ENCODE data around the gene DCLK1. TPM values are rescaled to one million over a fixed set of nuclear protein-coding genes. Genes with fewer than 3 reads are reported as not detected.
A peak's percentile ranks its signal among the peaks of the same experiment; 100 is the strongest.

The DCLK1 gene
- total RNA-seq, 1 experiment from 2014 or later, result not detected

DNA sequence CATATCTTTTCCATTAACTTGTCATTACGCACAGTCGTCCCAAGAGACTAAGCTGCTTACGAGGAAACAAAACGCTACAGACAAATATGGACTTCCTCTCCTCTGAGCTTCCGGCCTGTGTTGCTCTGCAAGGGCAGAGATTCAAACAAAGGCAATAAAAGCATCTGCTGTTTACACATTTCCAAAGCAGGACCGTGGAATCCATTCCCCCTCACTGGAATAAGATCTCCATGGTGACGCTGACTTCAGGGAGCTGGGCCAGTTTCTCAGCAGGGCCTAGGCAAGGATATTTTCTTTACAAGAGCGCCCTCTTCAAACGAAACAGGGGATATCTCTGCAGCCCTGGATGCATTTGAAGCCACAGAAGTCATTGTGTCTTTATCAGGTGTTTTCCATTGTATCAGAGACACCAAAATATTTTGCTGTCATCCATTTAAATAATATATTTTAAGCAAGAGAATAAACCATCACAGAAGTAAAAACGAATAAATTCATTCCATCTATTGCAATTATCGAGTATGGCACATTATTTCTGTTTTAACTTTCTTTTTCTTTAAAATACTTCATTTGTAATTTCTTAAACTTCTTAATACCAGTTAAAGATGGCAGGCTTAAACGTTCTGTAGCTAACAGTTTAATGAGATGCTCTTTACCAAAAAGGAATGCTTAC, 177.5 kb downstream of the DCLK1 start:
- Mint-ChIP-seq H3K27me3 (ENCODE audit: insufficient read depth, unreplicated experiment) (peaks cover 3% of the 10 kb centered on the region), H3K36me3 (ENCODE audit: insufficient read depth, unreplicated experiment) (no peaks in the 10 kb centered on the region), H3K4me3 (ENCODE audit: unreplicated experiment) (no peak overlapping the region), H3K4me1 (ENCODE audit: low read depth, unreplicated experiment) (no peaks in the 10 kb centered on the region), H3K9me3 (ENCODE audit: unreplicated experiment) (no peaks in the 10 kb centered on the region), H3K27ac (ENCODE audit: unreplicated experiment) (no peak overlapping the region)
- BruUV-seq (replicated peaks), result no TSS peak
- ChIA-PET CTCF (no interaction called here), POLR2A (no interaction called here)
- intact Hi-C loops (cut with micrococcal nuclease; ENCODE audit: unreplicated experiment), result no loop called here
- Histone ChIP-seq H3K27me3 (replicated peaks; ENCODE audit: control insufficient read depth, insufficient read depth, low read length) (no peaks in the 10 kb centered on the region), H3K36me3 (ENCODE audit: control insufficient read depth, insufficient read depth, low read length) (no peaks in the 10 kb centered on the region), H3K4me3 (ENCODE audit: low read depth, low read length) (no peak overlapping the region), H3K9me3 (no peaks in the 10 kb centered on the region), H3K4me1 (no peaks in the 10 kb centered on the region)
- peak; percentile 20 to 42 for DNase-seq
- TF ChIP-seq, protein P1, sequence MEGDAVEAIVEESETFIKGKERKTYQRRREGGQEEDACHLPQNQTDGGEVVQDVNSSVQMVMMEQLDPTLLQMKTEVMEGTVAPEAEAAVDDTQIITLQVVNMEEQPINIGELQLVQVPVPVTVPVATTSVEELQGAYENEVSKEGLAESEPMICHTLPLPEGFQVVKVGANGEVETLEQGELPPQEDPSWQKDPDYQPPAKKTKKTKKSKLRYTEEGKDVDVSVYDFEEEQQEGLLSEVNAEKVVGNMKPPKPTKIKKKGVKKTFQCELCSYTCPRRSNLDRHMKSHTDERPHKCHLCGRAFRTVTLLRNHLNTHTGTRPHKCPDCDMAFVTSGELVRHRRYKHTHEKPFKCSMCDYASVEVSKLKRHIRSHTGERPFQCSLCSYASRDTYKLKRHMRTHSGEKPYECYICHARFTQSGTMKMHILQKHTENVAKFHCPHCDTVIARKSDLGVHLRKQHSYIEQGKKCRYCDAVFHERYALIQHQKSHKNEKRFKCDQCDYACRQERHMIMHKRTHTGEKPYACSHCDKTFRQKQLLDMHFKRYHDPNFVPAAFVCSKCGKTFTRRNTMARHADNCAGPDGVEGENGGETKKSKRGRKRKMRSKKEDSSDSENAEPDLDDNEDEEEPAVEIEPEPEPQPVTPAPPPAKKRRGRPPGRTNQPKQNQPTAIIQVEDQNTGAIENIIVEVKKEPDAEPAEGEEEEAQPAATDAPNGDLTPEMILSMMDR (IDR thresholded peaks at IDR 0.05; ENCODE audit: insufficient read depth in 1 of 2, low read depth in 1 of 2, low read length in 1 of 2, severe bottlenecking in 1 of 2, unreplicated experiment in 1 of 2), result peak in 1 of 2 experiments; percentile 21

GRCh38 chr13:35947315-35947714, 183.9 kb downstream of the DCLK1 start:
- no peak for DNase-seq
- H3K27me3 ChIP-seq (replicated peaks; ENCODE audit: control insufficient read depth, insufficient read depth, low read length), result no peaks in the 10 kb centered on the region
- TF ChIP-seq, protein P1 (IDR thresholded peaks at IDR 0.05; ENCODE audit: insufficient read depth in 1 of 2, low read depth in 1 of 2, low read length in 1 of 2, severe bottlenecking in 1 of 2, unreplicated experiment in 1 of 2), result no peak
- no peaks in the 10 kb centered on the region for H3K4me1 ChIP-seq
- no peaks in the 10 kb centered on the region for H3K36me3 ChIP-seq (ENCODE audit: control insufficient read depth, insufficient read depth, low read length)
- BruUV-seq (replicated peaks), result no TSS peak
- intact Hi-C loops (cut with micrococcal nuclease; ENCODE audit: unreplicated experiment), result loop anchor here (10.0 kb wide), 1 partner anchor 113 kb away; no protein-coding TSS in a partner anchor
- Mint-ChIP-seq H3K9me3 (ENCODE audit: unreplicated experiment) (peaks cover 10% of the 10 kb centered on the region), H3K27ac (ENCODE audit: unreplicated experiment) (no peak overlapping the region), H3K36me3 (ENCODE audit: insufficient read depth, unreplicated experiment) (no peaks in the 10 kb centered on the region), H3K4me3 (ENCODE audit: unreplicated experiment) (no peak overlapping the region), H3K27me3 (ENCODE audit: insufficient read depth, unreplicated experiment) (peaks cover 3% of the 10 kb centered on the region), H3K4me1 (ENCODE audit: low read depth, unreplicated experiment) (no peaks in the 10 kb centered on the region)
- ChIA-PET CTCF (no interaction called here), POLR2A (no interaction called here)
- no peak overlapping the region for H3K4me3 ChIP-seq (ENCODE audit: low read depth, low read length)
- H3K9me3 ChIP-seq, result no peaks in the 10 kb centered on the region

DNA sequence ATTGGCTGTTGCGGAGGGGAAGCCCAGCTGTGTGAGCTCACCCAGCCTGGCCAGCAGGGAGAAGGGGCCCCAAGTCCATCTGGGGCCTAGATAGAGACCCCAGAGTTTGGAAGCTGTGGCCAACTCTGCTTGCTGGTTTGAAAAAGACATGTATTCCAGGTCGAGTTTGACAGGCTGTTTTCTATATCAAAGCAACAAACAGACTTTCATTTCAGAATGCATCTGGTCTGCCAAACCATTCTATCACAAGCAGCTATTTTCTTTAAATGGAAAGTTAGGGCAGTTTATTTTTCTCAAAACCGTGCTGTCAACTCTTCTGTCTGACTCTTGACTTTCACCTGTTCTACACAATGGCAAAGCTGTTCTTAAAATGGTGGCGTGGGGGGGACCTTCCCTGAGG, 185.8 kb downstream of the DCLK1 start:
- BruUV-seq (replicated peaks), result no TSS peak
- Histone ChIP-seq H3K27me3 (replicated peaks; ENCODE audit: control insufficient read depth, insufficient read depth, low read length) (no peaks in the 10 kb centered on the region), H3K36me3 (ENCODE audit: control insufficient read depth, insufficient read depth, low read length) (no peaks in the 10 kb centered on the region), H3K4me3 (ENCODE audit: low read depth, low read length) (no peak overlapping the region), H3K9me3 (no peaks in the 10 kb centered on the region), H3K4me1 (no peaks in the 10 kb centered on the region)
- H3K27ac Mint-ChIP-seq (ENCODE audit: unreplicated experiment), result no peak overlapping the region
- H3K9me3 Mint-ChIP-seq (ENCODE audit: unreplicated experiment), result peaks cover 10% of the 10 kb centered on the region
- DNase-seq, result no peak
- H3K4me3 Mint-ChIP-seq (ENCODE audit: unreplicated experiment), result no peak overlapping the region
- ChIA-PET POLR2A (no interaction called here), CTCF (no interaction called here)
- H3K36me3 Mint-ChIP-seq (ENCODE audit: insufficient read depth, unreplicated experiment), result no peaks in the 10 kb centered on the region
- H3K4me1 Mint-ChIP-seq (ENCODE audit: low read depth, unreplicated experiment), result no peaks in the 10 kb centered on the region
- peaks cover 3% of the 10 kb centered on the region for H3K27me3 Mint-ChIP-seq (ENCODE audit: insufficient read depth, unreplicated experiment)
- intact Hi-C loops (cut with micrococcal nuclease; ENCODE audit: unreplicated experiment), result loop anchor here (10.0 kb wide), 1 partner anchor 111 kb away; no protein-coding TSS in a partner anchor
- TF ChIP-seq, protein P1 (IDR thresholded peaks at IDR 0.05; ENCODE audit: insufficient read depth in 1 of 2, low read depth in 1 of 2, low read length in 1 of 2, severe bottlenecking in 1 of 2, unreplicated experiment in 1 of 2), result no peak
